G401 (cell line): ENCODE results near the gene EXOSC9. TPM values are rescaled to one million over a fixed set of nuclear protein-coding genes. Genes with fewer than 3 reads are reported as not detected.

ENCODE experiments used
- DNase-seq: peaks from one replicate; pipeline ENCODE4 v3.0.0-alpha.2; 2015; ENCODE audit warnings: low spot score
- in situ Hi-C: cut with HindIII; loops from 2 replicates; pipeline ENCODE4 v1.10.0; 2016; ENCODE audit warnings: low sequenced_read_pairs, mixed read lengths
- total RNA-seq: library from RNA; depleted of rRNA; stranded (reverse); fragments of >200 nt; shearing (Covaris generic); gene quantifications from 2 replicates; pipeline ENCODE4 v1.2.3, GENCODE V29; 2014

The EXOSC9 gene
- total RNA-seq, 1 experiment from 2014 or later: 87.3 TPM

DNA sequence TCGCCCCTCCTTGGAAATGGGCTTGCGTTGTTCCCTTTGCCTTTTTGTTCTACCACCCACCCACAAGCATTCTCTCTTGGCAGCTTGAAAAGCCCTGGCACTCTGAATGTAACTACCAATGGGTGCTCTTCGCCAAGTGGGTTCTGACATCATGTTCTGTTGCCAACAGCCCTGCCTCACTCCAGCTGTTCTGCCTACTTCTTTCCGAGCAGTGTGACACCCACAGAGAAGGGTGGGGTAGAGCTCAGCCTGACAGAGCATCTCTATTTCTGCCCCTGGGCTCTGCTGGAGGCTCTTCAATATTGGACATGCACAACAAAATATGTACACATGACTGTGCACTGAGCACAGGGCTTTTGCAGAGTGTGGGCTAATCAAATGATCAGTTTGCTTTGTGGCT lies 15.6 kb upstream of the EXOSC9 start:
- in situ Hi-C loops: no loop called here

GRCh38 chr4:121786221-121786620 lies 14.9 kb upstream of the EXOSC9 start:
- DNase-seq: no peak
- in situ Hi-C loops: no loop called here

More for the DNA sequence above, 15.6 kb upstream of the EXOSC9 start:
- DNase-seq: no peak

GRCh38 chr4:121788896-121789295 lies 12.2 kb upstream of the EXOSC9 start:
- DNase-seq: no peak
- in situ Hi-C loops: no loop called here

DNA sequence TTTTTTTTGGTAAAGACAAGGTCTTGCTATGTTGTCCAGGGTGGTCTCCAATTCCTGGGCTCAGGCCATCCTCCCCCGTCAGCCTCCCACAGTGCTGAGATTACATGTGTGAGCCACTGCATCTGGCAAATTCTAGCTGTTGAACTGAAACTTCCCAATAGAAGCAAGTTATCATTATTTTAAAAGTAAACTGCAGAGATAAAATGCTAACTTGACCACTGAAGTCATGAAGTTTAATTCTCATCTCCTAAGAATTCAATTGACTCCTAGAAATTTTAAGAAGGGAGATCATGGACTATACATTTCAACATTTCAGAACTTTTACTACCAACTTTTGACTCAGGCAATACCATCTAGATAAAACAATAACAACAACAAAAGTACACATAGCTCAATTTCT lies 11.7 kb upstream of the EXOSC9 start:
- in situ Hi-C loops: no loop called here
- no peak for DNase-seq

DNA sequence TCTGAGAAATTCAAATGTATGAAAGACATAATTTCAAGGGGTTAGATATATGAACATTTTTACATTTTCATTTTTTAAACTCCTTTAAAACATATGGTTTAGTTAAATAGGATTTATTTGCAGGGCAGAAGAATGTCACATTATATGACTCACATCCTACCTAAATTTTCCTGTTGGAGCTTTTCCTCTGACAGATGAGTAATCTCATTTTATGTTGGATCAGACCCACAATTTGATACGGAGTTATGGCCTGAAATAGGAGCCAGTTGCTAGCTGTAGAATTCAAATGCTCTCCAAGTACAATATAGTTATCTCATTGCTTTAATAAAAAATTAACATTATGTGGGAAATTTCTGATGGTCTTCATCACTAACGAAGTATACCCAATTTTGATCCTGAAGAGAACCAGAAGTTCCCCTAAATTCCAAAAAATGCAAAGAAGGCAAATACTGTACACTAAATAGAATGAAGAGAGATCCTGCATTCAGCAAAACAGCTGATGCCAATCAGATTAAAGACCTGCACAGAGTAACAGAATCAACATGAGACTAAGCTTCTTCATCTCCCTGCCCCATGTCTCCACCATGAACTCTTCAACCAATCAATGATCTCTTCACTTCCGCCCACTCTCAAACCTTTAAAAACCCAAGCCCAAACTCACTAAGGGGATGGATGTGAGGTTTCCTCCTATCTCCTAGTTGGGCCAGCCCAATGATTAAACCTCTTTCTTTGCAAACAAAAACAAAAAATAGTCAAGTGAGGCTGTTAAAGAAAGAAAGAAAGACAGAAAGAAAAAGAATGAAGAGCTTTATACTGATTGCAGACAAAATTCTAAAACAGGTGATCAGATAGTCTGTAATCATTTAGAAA lies 10.9 kb upstream of the EXOSC9 start:
- in situ Hi-C loops: no loop called here
- DNase-seq: no peak

DNA sequence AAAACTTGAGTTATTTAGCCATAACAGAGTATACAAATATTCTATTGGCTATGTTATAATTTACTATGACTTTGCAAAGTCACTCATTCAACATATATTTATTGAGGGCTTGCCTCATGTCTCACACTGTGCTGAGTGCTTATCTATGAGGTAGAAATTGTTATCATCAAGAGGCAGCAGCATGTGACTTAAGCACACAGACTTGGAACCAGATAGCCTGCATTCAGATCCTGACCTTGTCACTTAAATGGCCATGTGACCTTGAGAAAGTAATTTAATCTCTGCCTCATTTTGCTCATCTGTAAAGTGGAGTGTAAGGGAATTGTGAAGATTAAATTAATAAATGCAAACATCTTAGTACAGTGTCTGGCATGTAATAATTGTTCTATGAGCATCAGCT lies 10.1 kb upstream of the EXOSC9 start:
- in situ Hi-C loops: no loop called here
- no peak for DNase-seq

GRCh38 chr4:121791481-121791880 lies 9.6 kb upstream of the EXOSC9 start:
- DNase-seq: no peak
- in situ Hi-C loops: no loop called here

GRCh38 chr4:121792966-121793365 lies 8.2 kb upstream of the EXOSC9 start:
- no peak for DNase-seq
- in situ Hi-C loops: no loop called here

DNA sequence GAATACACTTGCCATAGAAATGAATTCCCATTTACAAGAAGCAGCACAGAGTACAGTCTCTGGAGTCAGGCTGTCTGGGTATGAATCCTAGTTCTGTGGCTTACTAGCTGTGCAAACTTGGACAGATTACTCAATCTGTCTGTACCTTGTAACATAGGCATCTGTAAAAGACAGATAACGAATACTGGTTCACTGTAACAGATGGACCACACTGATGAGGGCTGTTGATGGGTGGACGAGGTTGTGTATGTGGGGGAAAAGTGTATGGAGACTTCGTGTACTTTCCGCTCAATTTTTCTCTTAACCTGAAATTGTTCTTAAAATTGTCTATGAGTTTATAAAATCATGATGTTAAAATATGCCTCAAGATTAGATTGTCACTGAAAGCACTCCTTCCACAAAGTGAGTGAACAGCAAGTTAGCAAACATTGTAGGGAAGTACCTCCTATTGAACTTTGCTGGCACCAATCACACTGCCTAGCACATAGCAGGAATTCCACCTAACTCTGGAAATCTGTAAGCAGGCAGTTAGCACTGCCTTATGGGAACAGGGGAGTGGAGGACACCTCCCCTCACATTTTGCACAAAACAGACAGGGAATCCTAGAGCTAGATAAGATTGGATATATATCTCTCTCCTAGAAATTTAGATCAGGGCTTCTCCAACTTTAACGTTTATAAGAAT lies 6.5 kb upstream of the EXOSC9 start:
- no peak for DNase-seq
- in situ Hi-C loops: no loop called here

DNA sequence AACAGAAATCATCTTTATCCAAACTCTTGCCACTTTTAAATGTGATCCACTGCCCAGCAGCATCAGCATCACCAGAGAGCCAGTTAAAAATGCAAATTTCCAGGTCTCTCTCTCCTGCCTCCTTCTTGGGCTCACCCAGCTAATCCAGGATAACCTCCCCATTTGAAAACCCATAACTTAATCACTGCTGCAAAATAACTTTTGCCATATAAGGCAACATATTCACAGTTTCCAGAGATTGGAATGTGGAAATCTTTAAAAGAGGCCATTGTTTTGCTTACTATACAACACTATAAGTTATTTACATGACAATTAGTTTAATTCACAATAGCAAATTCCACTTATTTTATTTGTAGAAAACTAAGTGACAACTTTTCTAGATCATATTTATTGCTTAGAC lies 4.8 kb upstream of the EXOSC9 start:
- in situ Hi-C loops: no loop called here
- no peak for DNase-seq

DNA sequence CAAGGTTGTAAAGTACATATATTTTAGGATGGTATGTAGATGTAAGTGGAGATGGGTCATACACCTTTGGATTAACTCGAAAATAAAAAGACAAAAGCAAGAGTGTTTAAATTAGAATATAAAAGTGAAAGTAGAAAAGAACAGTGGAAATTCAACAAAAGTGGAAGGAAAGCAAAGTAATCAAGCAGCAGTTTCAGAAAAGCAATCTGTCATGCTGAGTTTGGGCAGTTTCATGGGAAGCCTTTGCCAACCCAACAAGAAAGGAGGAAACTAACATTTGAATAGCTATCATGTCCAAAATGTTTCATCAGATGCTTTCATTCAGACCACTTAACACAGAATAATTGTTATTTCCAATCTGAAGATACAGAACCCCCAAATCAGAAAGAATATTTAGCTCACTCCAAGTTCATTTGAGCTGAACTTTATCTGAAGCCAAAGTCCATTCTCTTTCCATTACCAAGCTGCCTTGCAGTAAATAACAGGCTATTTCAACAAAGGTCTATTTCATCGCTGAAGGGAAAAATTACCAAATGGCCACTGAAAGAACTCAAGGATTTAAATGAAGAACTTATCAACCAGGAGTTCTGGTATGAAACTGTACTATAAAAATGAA lies 1.8 kb upstream of the EXOSC9 start:
- DNase-seq: no peak
- in situ Hi-C loops: no loop called here

DNA sequence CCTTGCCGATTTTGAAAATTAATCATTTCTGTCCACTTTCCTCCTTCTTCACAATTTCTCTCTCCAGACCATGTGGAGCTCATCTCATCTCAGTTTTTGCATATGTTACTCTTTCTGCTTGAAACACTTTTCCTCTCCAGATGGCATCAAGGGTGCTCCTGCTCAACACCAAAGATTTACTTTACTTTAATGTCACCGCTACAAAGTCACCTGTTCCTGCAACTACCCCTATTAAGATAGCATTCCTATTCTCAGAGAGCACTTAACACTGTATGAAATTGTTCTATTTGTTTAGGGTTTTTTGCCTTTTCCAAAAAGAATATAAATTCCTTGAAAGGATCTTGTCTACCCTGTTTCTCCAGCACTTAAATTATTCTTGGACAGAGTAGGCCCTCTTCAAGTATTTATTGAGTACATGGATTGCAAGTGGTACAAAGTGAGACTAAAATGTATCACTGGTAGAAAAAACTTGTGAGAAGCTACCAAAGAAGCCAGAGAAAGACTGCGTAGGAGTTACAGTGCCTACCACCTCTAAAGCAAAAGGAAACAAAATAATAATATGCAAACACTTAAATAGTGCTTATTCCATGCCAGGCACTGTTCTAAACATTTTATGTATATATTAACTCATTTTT lies 1.1 kb upstream of the EXOSC9 start:
- DNase-seq: no peak
- in situ Hi-C loops: no loop called here

DNA sequence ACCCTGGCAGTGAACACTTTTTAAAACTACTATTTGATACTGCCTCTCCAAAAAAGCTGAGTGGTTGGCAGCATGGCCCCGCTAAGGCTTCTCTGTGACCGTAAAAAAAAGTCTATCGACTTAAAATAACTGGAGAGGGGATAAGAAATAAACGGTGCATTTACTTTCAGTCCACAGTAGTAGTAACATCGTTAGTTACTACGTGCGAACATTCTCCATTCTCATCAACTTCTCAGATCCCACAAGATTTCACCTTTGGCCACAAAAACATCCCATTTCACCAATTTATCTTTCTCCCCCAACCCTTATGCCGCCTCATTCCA lies 524 bp upstream of the EXOSC9 start:
- DNase-seq: no peak
- in situ Hi-C loops: no loop called here

DNA sequence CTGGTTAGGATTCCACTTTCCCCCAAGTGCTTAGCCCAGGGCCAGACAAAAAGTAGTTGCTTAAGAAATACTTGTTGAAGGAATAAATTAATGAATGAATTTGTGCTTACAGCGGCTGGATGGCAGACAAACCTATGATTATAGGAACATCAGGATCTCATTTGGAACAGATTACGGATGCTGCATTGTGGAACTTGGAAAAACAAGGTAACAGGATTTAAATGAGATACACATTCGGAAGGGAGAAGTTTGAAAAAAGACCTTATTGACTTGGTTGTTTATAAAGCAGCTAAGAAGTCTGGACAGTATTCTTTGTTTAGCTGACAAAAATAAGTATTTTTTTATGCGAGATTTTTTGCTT lies 572 bp downstream of the EXOSC9 start:
- DNase-seq: no peak
- in situ Hi-C loops: no loop called here

DNA sequence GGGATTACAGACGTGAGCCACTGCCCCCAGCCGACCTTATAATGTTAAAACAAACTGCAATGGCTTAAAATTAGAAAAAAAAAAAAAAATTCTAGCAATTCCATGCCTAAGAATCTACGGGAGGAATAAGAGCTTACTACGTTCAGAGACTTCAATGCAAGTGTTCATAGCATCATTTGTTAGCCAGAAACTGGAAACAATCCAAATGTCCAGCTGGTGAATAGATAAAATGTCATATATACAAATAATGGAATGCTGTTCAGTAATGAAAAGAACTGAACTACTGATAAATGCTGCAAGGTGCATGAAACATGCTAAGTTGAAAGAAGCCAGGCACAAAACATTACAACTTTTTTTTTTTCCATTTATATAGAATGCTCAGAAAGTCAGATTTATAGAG lies 5.3 kb downstream of the EXOSC9 start:
- no peak for DNase-seq
- in situ Hi-C loops: no loop called here

DNA sequence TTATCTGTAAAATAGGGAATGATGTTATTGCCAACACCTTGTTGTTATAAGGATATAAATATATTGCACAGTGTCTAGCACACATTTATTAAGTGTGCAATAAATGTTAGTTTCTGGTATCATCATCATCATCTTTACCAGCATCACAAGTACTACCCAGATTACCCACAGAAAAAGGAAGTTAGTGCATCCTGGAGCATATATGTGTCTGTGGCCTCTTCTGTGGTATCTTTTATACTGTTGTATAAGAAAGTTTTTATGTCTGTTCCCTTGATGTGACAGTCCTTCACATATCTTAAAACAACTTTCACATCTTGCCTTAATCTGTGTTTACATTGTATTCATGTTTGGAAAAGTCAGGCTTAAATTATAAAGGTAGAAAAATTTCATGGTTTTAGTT lies 10.0 kb downstream of the EXOSC9 start:
- in situ Hi-C loops: no loop called here
- DNase-seq: no peak

DNA sequence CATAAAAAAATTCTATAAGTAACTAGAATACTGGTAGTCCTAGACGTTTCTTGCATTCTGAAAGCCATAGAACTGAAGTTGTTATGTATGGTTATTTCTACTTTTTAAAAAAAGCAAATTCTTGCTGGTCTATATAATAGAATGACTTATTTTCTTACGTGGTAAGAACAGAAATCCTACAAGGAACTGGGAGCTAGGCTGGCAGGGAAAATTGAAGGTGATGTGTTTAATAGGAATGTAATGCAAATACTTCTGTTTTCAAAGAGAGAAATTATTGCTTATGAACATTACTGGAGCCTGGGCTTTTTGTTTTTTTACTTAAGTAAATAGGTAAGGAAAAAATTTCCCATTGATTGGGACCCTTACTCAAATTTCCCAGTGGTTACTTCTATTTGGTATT lies 13.6 kb downstream of the EXOSC9 start:
- in situ Hi-C loops: no loop called here
- DNase-seq: no peak

- no peak for DNase-seq
- in situ Hi-C loops: no loop called here
Measured at GRCh38 chr4:121817006-121817405, 15.9 kb downstream of the EXOSC9 start.

- DNase-seq: no peak
- in situ Hi-C loops: no loop called here
Measured at GRCh38 chr4:121817701-121818100, 16.6 kb downstream of the EXOSC9 start.

DNA sequence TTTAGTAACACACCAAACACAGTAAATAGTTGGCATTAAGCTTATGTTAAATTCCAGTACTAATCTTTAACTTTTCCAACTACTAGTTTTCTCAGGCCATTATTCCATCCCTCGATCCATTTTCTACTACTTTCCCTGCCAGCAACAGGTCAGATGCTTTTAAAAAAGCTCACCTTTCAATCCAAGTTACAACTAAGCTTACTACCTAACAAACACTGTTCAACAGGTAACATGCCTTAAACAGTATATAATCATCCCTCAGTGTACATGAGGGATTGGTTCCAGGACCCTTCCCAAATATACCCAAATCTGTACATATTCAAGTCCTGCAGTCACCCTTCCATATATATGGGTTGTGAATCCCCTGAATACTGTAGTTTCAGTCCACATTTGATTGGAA lies 17.1 kb downstream of the EXOSC9 start:
- in situ Hi-C loops: no loop called here
- no peak for DNase-seq
